ENCODE measurements around the gene PPFIBP2.

PPFIBP2 gene

DNA sequence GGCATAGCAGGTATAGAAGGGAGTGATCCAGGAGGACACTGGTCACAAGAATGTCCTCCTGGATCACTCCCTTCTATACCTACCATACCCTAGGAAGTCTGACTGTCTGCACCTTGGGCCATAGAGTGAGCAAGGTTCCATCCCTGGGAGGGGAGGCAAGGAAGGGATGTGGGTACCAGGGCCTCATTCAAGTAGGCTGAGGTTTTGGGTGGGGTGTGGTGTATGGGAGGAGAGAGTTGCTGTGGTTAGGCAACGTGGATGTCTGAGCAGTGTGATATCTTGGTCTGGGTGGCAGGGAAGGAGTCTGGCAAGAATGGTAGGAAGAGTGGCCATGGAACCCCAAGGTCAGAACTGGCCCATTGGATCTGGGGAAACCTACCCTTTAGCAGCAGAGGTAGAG is 13.2 kb downstream of the PPFIBP2 start:
- no peak for DNase-seq (ENCODE audit: low read depth)

DNA sequence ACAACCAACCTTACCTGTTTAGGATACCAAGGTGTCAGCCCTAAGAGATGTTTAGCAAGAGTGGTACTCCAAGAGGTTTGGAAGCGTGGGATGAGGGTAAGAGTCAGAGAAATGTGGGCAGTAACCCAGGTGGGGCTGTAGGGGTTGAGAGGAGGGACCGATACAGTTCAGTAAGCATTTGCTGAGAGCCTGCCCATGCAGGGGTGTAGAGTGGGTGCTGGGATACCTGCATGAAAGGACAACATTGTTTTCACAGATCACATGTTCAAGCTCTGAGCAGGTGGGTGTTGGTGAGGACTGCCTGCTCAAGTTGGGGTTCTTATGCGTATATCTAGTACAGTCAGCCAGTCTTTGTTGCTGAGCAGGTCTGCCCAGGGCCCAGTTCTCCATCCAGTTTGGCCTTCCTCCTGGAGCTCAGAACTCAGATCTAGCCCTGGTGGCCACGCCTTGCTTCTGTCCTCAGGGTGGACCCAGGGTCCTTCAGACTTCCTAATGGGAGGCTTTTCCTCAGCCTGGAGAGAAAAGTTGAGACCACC is 14.8 kb downstream of the PPFIBP2 start:
- no peak for DNase-seq (ENCODE audit: low read depth)

DNA sequence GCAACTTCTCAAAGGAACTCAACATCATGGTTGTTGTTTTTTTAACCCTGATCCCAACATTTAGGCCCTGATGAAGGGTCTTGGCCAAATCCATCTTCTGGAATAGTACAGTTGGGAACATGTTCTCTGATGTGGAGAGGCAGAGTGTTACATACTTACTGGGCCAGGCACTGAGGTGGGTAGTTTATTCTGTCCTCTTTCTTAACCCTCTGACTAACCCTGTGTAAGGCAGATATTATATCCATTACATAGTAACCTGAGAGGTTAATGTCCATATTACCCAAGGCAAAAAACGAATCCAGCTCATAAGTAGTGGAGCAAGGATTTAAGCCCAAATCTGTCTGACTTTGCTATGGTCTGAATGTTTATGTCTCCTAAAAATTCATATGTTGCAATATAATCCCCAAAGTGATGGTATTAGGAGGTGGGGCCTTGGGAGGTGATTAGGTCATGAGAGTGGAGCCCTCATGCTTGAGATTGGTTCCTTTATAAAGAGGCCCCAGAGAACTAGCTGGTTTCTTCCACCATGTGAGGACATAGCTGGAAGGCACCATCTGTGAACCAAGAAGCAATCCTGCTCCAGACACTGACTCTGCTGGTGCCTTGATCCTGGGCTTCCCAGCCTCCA is 16.3 kb downstream of the PPFIBP2 start:
- no peak for DNase-seq (ENCODE audit: low read depth)

DNA sequence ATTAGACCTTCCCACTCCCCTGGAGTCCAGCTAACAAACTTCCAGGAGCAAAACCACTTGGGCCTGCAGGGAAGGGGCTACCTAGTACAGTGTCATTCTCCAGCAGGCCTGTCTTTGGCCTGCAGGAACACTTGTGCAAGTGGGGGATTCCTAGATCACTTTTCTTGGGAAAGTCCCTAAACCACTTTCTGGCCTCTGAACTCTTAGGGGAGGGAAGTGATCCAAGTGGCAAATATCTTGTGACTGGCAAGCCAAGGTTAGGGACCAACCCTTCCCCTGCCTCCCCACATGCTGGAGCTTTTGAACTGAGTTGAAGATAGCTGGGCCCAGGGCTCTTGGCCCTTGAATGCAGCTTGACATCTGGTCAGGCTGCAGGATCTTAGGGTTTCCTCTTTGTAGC is 17.2 kb downstream of the PPFIBP2 start:
- DNase-seq (ENCODE audit: low read depth): no peak

DNA sequence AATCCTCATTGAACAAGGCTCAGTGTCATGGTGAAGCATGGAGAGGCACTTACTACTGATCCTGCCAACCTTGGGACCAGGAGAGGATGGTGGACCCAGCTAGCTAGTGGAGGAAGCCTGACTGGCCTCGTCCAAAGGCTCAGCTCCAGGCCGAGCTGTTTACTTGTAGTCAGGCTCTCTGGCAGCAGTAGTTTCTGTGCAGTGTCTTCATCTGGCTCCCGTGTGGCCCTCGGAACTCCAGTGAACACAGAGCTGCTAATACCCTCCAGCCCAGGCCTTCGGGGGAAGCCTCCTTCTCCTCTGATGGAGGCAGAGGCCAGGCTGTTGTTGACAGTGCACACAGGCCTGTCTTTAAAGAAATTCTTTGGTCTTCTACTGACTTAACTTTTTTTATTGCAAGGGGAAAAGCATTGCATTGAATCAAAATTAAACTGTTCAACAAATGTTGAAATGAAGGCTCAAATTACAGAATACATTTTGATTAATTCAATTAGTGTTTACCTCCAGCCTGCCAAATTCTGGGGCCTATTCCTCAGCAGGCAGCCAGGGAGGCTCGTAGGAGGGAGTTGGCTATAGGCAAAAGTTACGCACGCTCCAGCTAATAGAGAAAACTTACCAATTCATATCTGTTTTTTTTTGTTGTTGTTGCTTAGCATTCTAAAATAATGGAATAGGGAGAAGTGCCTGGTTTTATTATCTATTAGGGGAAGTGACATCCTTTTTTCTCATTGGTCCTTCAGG is 18.8 kb downstream of the PPFIBP2 start:
- DNase-seq (ENCODE audit: low read depth): no peak

DNA sequence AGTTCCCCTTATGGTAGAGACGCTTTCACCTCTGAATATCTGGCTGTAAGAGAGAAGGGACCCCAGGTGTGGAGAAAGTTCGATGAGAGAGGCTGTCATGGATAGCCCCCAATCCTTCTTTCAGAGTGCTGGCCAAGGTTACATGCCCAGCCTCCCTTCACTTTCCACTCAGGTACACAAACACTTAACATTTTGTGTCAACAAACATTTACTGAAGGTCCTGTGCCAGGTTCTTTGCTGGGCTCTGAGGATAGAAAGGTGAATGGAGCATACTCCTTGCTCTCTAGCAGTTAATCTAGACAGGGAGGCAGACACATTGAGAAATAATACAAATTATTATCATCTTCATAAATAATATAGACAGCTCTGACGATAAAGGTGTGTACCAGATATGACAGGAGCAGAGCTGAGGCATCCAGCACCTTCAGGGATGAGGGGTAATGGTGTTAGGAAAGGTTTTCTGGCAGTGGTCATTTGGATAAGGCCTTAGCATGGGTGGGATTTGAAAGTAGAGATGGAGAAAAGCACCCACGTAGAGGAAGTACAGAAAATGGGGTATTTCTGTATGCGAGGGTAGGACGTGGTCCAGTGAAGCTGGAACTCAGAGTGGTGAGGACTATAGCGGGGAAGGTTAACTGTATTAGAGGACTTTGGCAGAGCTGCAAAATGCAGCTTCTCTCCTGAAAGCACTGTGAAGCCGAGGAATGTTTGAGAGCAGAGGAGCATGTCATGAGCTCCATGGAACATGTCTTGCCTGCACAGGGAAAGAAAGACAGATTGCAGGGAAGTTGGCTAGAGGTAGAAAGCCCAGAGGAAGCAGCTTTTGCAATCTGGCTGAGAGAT is 19.6 kb downstream of the PPFIBP2 start:
- no peak for DNase-seq (ENCODE audit: low read depth)

DNA sequence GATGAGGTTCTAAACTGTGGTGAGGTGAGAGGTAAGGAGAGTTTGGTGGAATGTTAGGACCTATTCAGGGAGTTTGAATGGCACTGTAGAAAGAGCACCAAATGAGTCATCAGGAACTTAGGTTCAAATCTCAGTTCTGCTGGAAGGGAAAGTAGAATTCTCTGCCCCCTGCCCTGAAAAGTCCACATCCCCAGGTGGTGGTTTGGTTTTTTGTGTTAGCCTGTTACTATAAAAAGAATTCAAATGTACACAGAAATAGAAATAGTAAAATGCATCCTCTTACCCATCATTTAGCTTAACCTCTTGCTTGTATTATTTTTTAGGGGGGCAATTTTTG is 20.2 kb downstream of the PPFIBP2 start:
- DNase-seq (ENCODE audit: low read depth): no peak

DNA sequence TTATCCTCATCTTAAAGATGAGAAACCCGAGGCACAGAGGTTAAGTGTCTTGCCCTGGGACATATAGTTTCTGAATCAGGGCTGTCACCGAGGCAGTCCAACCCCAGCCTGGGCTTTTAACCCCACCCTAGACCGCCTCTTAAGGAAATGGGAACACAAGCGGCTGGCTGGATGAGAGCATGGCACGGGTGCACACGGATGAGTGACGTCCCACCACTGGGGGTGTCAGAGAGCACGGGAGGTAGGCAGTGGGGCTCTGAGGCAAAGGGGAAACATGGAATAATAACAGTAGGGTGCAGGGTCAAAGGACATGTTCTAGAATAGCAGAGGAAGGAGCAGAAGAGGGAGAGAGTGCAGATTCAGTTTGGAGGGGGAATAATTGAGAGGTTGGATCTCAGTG is 22.3 kb downstream of the PPFIBP2 start:
- no peak for DNase-seq (ENCODE audit: low read depth)

DNA sequence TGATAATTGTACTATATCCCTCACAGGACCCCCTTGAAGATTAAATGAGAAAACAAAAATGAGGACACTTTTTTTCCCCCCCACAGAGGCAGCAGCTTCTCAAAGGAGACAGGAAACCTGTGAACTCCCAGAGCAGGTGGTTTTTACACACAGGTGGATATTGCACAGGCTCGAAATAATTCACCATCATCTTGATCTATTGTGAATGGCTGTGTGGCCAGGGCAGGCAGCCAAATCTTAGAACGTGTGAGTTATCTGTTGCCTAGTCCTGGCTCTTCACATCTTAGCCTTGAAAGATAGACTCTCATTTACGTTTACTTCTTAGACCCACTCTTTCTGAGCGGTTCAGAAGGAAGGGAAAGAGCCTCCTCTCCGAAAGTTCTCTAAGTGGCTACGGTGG is 23.5 kb downstream of the PPFIBP2 start:
- no peak for DNase-seq (ENCODE audit: low read depth)

DNA sequence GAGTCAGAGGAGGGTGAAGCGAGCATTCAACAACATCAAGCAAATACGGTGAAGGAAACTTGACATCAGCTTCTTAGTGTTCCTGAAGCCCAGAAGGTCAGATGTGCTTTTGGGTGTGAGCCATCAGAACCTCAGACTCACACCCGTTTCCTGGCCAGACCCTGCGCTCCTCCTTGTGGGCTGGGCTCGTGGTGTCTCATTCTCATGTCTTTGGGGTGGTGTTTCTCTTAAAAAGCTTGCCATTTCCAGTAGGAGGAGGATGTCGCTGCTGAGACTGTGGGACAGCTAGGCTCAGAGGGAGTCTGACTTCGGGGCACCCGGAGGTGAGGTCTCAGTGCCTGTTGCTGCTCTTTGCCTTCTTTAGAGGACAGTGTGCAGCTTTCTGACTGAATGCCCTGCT is 24.2 kb downstream of the PPFIBP2 start:
- no peak for DNase-seq (ENCODE audit: low read depth)

DNA sequence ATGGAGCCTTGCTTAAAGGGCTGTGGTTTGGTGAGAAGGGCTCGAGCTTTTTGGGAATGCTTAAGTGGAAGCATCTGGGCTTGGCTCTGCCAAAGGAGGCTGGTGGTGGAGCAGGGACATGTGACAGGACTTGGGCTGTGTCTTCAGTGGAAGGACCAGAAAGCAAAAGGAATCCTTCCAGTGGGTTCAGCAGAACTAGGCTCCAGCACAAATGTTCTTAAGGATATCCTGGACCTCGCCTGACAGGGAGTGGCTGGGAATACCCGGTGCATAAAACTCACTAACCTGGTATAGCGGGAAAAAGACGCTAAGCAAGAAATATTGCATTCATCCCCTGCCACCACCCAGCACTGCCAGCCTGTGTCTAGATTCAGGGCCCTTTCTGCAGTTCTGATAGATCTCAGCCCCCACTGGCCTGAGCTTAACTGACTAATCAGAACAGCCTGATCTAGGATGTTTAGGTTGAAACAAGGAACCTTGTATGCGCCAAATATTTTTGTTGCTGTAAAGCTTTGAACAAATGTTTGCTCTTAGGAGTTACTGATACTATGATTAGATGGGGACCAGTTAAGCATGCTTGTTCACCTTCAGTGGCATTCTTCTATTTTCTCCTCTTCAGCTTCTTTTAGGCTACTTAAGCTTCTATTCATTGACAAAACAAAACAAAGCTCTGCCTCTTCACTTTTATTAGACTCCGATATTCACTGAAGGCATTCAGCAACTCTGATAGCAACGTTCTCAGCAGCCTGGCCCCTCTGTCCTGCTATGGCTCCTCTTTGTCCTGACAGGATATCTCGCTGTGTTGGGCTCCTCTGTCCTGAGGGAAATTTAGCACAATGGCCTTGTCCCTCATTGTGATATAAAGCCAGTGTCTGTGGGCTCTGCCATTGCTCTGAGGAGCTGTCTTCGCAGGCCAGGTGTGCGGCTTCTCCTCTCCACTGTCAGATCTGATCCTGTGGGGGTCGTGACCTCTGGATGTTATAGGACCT is 25.0 kb downstream of the PPFIBP2 start:
- DNase-seq (ENCODE audit: low read depth): no peak

DNA sequence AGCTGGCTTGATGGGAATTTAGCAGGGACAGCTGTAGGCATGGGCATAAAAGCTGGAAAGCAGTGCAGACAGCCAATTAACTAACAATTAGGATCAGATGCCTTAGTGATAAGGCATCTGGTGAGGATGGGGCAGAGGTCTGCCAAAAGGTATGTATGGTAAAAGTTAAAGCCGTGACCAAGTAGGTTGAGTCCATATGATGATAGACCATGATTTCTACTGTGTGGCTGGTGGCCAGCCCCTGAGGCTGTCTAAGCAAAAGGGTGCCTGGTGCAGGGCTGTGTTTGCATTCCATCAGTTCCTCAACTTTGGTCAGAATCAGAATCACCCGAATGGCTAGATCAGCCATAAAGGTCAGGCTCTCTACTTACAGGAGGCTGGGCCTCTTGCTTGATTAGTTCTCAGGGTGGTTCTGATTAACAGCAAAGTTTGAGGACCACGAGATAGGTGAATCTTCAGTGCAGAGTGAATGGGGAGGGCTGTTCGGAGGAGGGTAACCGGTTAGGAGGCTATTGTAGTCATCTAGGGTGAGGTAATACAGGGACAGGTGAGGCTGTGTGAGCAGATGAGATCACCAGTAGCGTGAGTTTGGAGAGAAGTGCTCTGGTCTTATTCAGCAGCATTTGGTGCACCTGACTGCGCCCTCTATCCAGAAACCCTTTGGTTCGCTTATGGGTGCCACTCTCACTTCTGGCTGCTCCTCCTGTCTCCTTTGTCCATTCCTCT is 27.2 kb downstream of the PPFIBP2 start:
- DNase-seq (ENCODE audit: low read depth): no peak

DNA sequence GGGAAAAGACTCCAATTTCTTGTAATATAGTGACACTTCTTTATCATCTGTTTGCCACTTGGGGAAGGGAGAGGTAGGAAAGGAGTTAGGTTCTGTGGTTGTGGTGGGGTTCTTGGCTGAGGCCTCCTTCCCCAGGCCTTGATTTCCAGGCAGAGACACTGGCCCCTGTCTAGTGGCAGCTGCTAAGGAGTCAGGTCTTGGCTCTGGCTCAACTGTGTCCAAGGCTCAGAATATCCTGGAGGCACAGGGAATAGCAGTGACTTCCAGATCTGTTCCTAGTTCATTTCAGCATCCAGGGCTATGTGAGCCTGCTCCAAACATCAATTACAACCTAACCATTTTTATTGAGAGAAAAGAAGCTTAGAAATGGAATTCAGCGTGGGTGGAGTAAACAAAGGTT is 29.5 kb downstream of the PPFIBP2 start:
- no peak for DNase-seq (ENCODE audit: low read depth)

DNA sequence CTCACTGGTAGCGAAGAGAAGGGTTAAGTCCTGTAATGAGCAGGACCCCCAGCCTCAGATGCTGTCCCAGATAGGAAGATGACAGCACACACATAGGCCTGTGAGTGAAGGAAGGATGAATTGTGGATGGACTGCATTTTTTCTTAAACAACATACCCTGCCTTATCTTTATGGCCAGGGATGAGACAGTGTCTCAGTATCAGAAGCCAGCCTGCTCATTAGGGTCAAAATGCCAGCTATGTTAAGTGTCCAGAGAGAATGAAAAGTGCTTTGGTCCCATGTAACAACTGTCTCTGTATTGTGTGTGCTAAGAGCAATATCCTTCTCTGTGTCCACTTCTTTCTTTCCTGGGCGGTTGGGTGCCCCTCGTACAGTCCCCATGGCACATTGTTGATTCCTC is 30.2 kb downstream of the PPFIBP2 start:
- no peak for DNase-seq (ENCODE audit: low read depth)

DNA sequence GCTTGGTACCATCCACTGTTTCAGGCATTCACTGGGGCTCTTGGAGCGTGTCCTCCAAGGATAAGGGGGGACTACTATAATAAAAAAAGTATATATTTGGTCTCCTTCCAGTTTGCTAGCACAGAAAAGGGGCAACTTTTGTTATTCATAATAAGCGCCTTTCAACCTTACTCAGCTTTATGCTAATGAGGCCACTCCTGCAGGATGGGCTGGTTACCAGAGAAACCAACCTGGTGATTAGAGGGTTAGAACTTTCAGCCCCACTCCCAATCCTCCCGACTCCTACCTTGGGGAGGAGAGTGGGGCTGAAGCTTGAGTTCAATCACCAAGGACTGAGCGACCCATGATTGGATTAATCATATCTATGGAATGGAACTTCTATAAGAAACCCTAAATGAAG is 31.8 kb downstream of the PPFIBP2 start:
- no peak for DNase-seq (ENCODE audit: low read depth)

DNA sequence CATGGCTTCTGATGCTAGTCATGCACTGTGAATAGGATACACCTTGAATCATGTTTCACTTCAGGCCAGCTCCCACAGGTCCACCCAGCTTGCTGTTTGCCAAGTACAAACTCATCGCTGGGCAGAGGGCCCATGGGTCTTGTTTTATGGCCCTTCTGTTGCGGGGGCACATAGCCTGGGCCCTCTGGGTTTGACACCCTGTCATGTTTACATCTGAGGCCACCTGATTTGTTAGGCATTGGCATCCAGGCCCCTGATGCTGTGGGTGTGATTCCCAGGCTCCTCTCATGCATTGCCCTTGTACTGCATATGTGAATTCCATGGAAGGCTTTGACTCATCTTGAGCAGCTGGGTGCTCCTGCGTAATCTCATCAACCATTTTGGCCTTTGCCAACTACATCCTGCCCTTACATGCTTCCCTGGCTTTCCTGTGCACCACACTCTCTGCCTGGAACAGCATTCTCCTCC is 32.6 kb downstream of the PPFIBP2 start:
- no peak for DNase-seq (ENCODE audit: low read depth)

DNA sequence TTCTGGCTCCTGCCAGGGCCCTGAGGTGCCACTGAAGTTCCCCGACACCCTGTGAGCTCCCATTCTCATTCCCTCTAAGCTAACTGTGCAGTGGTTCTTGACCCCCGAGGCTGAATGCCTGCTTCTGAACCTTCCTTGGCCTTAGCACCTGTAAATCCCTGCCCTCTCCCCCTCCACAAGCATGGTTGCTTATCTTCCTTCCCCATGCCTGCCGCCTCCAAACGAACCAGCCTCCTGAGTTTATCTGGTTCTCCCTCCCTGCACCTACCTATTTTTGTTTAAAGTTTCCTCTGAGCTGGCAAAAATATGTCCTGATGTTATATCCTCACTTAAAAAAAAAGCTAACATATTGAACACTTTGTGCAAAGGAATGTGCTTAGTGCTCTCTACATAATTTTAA is 33.9 kb downstream of the PPFIBP2 start:
- DNase-seq (ENCODE audit: low read depth): no peak

DNA sequence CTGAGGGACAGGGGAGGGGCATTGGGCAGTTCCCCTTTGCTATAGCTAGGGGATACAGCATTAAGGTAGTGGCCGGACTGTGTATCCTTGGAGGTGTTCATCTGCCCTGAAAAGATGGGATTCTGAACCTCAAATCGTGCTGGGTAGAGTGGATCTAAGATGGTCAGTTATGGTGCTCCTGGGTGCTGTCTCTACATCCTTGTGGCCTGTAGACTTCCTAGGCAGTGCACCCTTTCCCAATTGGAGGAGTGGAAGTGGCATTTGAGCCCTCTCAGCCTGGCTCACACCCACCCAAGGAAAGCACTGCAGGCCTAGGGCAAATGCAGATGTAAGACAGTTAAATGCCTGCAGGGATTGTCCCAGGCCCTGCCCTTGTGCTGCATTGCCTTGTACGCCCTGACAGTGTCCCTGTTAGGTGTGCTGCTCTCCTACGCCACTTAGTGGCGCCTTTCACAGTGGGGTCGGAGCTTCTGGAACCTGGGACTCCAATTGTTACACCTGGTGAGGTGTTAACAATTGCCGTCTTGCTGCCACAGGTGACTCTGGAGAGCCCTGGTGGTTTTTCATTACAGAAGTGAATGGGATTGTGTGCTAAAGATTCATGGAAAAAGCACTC is 35.0 kb downstream of the PPFIBP2 start:
- DNase-seq (ENCODE audit: low read depth): no peak

DNA sequence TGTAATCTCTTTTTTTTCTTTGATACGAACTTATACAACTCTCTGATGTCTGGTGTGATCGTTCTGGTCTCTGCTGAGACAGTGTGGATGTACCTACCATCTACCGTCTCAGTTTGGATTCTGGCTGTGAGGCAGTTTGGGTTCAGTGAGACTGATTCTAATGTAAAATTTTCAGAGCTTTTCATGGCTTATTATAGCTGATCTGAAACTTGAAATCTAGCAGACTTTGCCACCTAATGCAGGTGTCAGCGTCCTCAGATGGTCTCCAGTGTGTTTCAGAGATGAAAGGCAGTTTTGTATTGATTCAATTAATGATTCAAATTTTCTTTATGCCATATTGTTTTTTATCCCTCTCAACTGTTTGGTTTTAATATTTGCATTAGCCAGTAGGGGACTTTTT is 35.9 kb downstream of the PPFIBP2 start:
- no peak for DNase-seq (ENCODE audit: low read depth)

DNA sequence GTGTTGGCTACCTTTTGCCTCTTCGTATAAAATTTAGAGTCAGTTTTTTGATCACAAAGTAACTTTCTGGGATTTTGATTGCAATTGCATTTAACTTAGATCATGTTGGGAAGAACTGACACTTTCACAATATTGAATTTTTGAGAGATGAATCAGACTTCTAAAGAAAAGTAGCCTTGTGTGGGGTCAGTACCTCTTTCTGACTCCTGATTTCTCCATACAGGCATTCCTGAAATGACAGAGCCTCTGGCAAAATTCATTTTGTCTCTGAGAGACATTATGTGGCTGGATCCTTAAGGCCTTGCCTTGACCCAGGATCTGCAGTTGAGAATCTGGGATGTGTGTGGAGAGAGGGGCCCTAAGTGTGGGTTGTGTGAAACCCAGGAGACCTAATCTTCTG is 37.8 kb downstream of the PPFIBP2 start:
- no peak for DNase-seq (ENCODE audit: low read depth)

DNA sequence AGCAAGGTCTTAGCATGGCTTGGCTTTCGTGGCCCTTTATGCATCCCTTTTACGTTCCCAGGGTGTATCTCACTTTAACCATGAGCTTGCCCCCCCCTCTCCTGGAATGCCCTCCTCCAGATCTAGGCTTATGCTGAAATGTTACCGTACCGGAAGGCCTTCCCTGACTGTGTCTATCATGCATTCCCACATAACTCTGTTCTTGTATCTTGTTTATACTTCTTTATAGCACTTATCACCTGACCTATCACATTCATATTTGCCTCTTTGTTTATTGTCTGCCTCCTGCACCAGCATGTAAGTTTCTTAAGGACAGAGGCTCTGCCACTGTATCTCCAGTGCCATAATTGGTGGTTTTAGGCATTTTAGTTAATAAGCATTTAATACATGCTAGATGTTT is 38.9 kb downstream of the PPFIBP2 start:
- DNase-seq (ENCODE audit: low read depth): no peak

Measured in fibroblast of the conjunctiva (primary cell).